ENCODE results near the gene TSC22D2. TPM values are rescaled to one million over a fixed set of nuclear protein-coding genes. Genes with fewer than 3 reads are reported as not detected.
"Not testable (repeated sequence)": the region's sequence is repeated elsewhere in the genome, so short reads cannot be mapped to it uniquely, and the experiment has no call there.

Gene TSC22D2
- total RNA-seq, 1 donor from 2014 or later: 28.4 TPM

GRCh38 chr3:150449169-150449721 is 41.1 kb downstream of the TSC22D2 start:
- peak; percentile 91 for DNase-seq (ENCODE audit: low read depth)

GRCh38 chr3:150450916-150451315 is 42.8 kb downstream of the TSC22D2 start:
- no peak for DNase-seq (ENCODE audit: low read depth)

- DNase-seq (ENCODE audit: low read depth): no peak
Measured at GRCh38 chr3:150451329-150452048, 43.4 kb downstream of the TSC22D2 start.

DNA sequence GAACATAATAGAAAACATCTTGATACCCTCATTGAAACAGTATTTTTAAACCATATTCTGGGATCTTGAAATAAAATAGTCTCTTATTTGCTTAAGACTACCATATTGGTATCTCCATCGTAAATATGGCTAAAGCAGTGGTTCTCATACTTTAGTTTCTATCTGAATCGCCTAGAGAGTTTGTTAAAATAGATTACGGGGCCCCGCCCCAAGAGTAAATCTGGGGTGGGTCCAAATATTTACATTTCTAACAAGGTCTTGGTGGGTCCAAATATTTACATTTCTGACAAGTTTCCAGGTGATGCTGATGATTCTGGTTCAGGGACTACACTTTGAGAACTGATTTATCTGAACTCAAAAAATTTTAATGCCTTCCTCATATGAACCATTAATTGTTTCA is 45.3 kb downstream of the TSC22D2 start:
- no peak for DNase-seq (ENCODE audit: low read depth)

- no peak for DNase-seq (ENCODE audit: low read depth)
Measured at GRCh38 chr3:150454085-150454484, 46.0 kb downstream of the TSC22D2 start.

GRCh38 chr3:150454622-150455021 is 46.5 kb downstream of the TSC22D2 start:
- no peak for DNase-seq (ENCODE audit: low read depth)

DNA sequence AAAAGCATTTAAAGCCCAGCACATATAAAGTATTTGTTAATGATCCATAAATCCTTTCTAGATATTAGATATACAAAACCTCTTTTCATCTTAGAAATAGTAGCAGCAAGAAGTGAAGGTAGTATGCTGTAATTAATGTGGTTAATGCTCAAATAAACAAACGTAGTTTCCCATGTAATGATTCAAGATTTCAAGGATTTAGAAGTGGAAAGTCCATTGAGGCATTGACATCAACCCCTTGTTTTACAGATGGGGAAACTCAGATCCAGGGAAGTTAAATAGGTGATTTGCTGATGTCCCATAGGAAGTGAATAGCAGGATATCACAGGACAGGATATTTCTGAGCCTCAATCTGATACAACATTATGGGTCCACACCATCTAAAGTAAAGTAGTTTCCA is 47.2 kb downstream of the TSC22D2 start:
- no peak for DNase-seq (ENCODE audit: low read depth)

DNA sequence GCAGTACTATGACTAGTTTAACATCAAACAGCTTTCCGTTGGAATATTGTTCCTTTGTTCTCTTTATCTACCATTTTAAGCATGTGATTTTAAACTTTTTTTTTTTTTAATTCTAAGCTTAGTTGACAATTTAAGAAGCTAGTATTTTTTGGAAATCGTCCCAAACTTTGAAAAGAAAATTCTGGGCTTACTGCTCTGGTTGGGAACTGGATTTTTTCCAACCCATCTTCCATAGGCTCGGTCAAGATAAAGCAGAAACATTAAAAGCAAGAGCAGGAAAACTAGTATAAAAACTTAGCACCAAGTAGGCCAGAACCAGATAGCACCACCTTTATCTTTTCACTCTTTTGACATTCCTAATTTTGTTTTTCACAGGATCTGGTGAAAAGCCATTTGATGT is 49.9 kb downstream of the TSC22D2 start:
- no peak for DNase-seq (ENCODE audit: low read depth)

DNA sequence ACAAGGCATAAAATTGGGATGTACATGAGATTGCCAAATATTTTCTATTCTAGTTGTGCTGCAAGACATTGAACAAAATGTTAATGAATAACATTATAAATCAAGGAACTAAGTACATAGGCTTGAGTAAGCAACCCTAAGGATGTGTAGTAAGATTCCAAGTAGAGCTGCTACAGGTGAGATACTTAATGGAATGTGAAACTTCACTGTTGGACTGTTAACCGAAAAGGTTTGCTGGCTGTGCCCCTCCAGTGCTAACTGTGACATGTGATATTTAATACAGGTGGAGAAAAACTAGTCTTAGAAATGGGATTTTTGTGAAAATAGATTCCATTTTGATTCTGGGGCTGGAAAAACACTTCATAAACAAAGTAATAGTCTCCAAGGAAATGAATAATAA is 52.4 kb downstream of the TSC22D2 start:
- peak; percentile 70 for DNase-seq (ENCODE audit: low read depth)

DNA sequence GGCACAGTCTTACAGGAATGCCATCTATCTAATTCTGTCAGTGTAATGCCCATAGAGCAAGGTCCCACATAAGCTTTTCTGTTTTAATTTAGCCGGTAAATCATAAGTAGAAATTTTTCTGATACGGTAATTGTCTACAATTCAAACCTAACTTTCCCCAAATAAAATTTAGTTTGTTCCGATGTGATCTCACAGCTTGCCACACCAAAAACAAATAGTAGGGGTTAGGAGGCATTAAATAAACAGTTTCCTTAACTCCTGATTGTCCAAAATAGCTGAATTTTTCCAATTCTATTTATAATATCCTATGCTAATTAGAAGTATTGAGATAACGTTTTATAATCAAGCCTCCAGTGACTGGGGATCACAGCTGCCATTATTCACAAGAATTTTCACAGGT is 53.3 kb downstream of the TSC22D2 start:
- no peak for DNase-seq (ENCODE audit: low read depth)

DNA sequence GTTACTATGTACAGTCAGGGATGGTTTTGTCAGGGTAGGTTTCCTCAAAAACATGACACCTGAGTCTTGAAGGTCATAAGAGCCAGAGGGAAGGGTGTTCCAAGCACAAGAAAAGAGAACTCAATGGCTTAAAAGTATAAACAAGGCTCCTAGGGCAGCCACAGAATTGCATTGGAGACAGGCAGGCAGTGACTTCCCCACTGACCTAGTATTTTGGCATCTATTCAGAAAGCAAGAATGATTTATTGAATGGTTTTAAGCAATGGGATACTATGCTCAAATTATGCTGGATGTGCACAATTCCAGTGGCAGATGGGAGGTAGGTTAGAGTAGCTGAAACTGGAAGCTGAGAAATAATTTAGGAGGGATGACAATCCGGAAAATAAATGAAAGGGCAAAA is 54.0 kb downstream of the TSC22D2 start:
- no peak for DNase-seq (ENCODE audit: low read depth)

- DNase-seq (ENCODE audit: low read depth): no peak
Measured at GRCh38 chr3:150464684-150465083, 56.6 kb downstream of the TSC22D2 start.

- no peak for DNase-seq (ENCODE audit: low read depth)
Measured at GRCh38 chr3:150467381-150467780, 59.3 kb downstream of the TSC22D2 start.

GRCh38 chr3:150469031-150469930 is 61.2 kb downstream of the TSC22D2 start:
- peak; percentile 98 for DNase-seq (ENCODE audit: low read depth)

DNA sequence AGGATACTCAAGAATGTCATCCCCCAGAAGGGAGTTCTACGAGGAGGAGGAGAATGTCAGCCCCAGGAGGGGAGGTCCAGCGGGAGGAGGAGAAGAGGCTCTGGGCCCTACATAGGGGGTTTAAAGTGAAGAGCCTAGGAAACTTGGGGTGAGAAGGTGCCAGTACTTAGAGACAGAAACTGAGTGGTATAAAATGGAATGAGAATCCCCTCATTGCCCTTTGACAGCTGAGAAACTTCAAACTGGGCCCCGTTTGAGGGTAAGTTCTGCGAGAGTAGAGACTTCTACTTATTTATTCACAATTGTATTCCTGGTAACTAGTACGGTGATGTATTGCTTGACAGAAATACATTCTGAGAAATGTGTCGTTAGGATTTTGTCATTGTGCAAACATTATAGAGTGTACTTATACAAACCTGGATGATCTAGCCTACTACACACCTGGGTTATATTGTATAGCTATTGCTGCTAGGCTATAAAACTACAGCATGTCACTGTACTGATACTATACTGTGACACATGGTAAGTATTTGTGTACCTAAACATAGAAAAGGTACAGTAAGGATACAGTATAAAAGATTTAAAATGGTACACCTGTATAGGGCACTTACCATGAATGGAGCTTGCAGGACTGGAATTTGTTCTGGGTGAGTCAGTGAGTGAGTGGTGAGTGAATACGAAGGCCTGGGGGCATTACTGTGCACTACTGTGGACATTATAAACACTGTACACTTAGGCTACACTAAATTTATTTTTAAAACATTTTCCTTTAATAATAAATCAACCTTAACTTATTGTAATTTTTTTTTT is 62.0 kb downstream of the TSC22D2 start:
- DNase-seq (ENCODE audit: low read depth): peak; percentile 84

DNA sequence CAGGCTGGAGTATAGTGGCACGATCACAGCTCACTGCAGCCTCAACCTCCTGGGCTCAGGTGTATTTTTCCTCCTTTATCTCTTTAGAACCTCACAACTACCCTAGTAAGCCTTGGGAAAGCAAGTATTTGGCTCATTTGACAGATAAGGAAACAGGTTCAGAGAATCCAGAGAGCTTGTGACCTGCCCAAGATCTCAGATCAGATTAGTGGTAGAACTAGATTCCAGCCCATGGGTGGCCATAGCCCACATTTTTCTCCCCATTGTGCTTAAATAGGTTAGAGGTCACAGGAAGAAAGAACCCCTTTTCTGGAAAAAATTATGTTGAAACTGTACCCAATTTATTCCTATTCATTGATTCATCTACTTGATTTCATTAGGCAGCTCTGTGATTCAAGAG is 64.3 kb downstream of the TSC22D2 start:
- DNase-seq (ENCODE audit: low read depth): no peak

DNA sequence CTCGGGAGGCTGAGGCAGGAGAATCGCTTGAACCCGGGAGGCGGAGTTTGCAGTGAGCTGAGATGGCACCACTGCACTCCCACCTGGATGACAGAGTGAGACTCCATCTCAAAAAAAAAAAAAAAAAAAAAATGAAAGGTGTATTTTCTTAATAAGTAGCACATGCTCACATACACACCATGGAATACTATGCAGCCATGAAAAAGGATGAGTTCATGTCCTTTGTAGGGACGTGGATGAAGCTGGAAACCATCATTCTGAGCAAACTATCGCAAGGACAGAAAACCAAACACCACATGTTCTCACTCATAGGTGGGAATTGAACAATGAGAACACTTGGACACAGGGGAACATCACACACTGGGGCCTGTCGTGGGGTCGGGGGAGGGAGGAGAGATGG is 65.1 kb downstream of the TSC22D2 start:
- DNase-seq (ENCODE audit: low read depth): not testable (repeated sequence)

- no peak for DNase-seq (ENCODE audit: low read depth)
Measured at GRCh38 chr3:150479370-150479769, 71.3 kb downstream of the TSC22D2 start.

- no peak for DNase-seq (ENCODE audit: low read depth)
Measured at GRCh38 chr3:150480877-150481276, 72.8 kb downstream of the TSC22D2 start.

DNA sequence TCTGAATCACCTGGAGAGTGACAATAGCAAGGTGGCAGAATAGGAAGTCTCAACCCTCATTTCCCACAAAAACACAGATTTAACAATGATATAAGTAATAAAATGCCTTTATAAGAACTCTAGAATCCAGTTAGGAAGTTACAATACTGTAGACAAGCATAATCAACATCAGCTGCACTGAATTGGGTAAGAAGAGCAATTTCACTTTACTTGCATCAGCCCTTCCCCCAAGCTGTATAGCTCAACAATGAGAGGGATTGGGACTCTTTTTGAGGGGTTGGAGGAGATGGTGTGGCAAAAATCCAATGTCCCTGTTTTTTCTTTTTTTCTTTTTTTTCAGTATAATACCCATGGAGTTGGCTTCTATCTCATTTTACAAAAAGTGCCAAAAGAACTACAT is 75.1 kb downstream of the TSC22D2 start:
- no peak for DNase-seq (ENCODE audit: low read depth)

- no peak for DNase-seq (ENCODE audit: low read depth)
Measured at GRCh38 chr3:150484410-150484809, 76.3 kb downstream of the TSC22D2 start.

- no peak for DNase-seq (ENCODE audit: low read depth)
Measured at GRCh38 chr3:150488867-150489266, 80.8 kb downstream of the TSC22D2 start.

Data from renal cortical epithelial cell (primary cell).